H1 (cell line): ENCODE measurements around the gene NPNT. TPM values are rescaled to one million over a fixed set of nuclear protein-coding genes. Genes with fewer than 3 reads are reported as not detected.

ENCODE experiments used
- CTCF ChIA-PET: fragments of 300-600 bp; sonication (Branson Sonifier 250); formaldehyde crosslinking; loops from one replicate; lab custom pipeline; 2021; ENCODE audit not compliant: partially characterized antibody; lab: Charles Lee
- POLR2A ChIA-PET: fragments of 300-600 bp; sonication (Branson Sonifier 250); formaldehyde crosslinking; loops from one replicate; lab custom pipeline; 2021; ENCODE audit warnings: inconsistent platforms; ENCODE audit not compliant: partially characterized antibody; lab: Charles Lee
- DNase-seq, 2 experiments: peaks; one replicate each; pipeline versions ENCODE4 v3.0.0 to v3.0.0-alpha.2; 2010 to 2022; ENCODE audit warnings: low spot score in 2 of 2, low read depth in 1 of 2, mixed read lengths in 1 of 2
- FAIRE-seq: peaks from 2 replicates; lab custom pipeline; 2011; peaks lifted over from hg19 to GRCh38; lab: Jason Lieb, UNC
- H2AFZ ChIP-seq: 2 replicates; pipeline ENCODE4 v1.8.1; 2012; ENCODE audit warnings: low read length, inconsistent platforms
- H2AK5ac ChIP-seq: 2 replicates; pipeline ENCODE4 v1.6.1; 2013; ENCODE audit warnings: low read depth, low read length
- H2BK120ac ChIP-seq: replicated peaks from 2 replicates; pipeline ENCODE3; 2013; ENCODE audit warnings: low read depth, low read length, inconsistent platforms
- H2BK12ac ChIP-seq: 2 replicates; pipeline ENCODE4 v1.6.1; 2013; ENCODE audit warnings: low read depth, low read length
- H2BK15ac ChIP-seq: 2 replicates; pipeline ENCODE4 v1.6.1; 2013; ENCODE audit warnings: low read length
- H2BK20ac ChIP-seq: 2 replicates; pipeline ENCODE4 v1.6.1; 2013; ENCODE audit warnings: low read length
- H2BK5ac ChIP-seq: 2 replicates; pipeline ENCODE4 v1.6.1; 2013; ENCODE audit warnings: low read depth, low read length
- H3K14ac ChIP-seq: 2 replicates; pipeline ENCODE4 v1.6.1; 2013; ENCODE audit warnings: inconsistent platforms; ENCODE audit not compliant: insufficient read length
- H3K18ac ChIP-seq: 2 replicates; pipeline ENCODE4 v1.6.1; 2013; ENCODE audit warnings: low read length; ENCODE audit errors: extremely low read depth
- H3K23ac ChIP-seq: 2 replicates; pipeline ENCODE4 v1.6.1; 2013; ENCODE audit warnings: inconsistent platforms; ENCODE audit not compliant: insufficient read length
- H3K23me2 ChIP-seq: 2 replicates; pipeline ENCODE4 v1.6.1; 2013; ENCODE audit warnings: low read depth, low read length
- H3K27ac ChIP-seq: 2 replicates; pipeline ENCODE4 v1.6.1; 2011; ENCODE audit warnings: low read depth, low read length, inconsistent platforms
- H3K27me3 ChIP-seq, 4 experiments: replicated peaks in 1 of 4; 1 replicate in 1 of 4; 2 replicates in 3 of 4; pipeline versions ENCODE4 v1.6.1 to v1.8.1; 2011 to 2013; ENCODE audit warnings: low read length in 3 of 4, mild to moderate bottlenecking in 3 of 4, inconsistent platforms in 2 of 4, mixed read lengths in 2 of 4, moderate library complexity in 1 of 4; ENCODE audit not compliant: control insufficient read depth in 3 of 4, insufficient read depth in 3 of 4; ENCODE audit errors: extremely low read depth in 1 of 4
- H3K36me3 ChIP-seq, 4 experiments: 2 replicates each; pipeline versions ENCODE4 v1.6.1 to v1.8.1; 2011 to 2013; ENCODE audit warnings: mild to moderate bottlenecking in 4 of 4, low read length in 3 of 4, moderate library complexity in 2 of 4, control low read depth in 1 of 4, inconsistent platforms in 1 of 4; ENCODE audit not compliant: insufficient read depth in 4 of 4, control insufficient read depth in 2 of 4
- H3K4ac ChIP-seq: replicated peaks from 2 replicates; pipeline ENCODE3; 2013; ENCODE audit warnings: low read length, low read depth, mixed read lengths, inconsistent platforms; ENCODE audit not compliant: insufficient read length
- H3K4me1 ChIP-seq, 4 experiments: replicated peaks in 1 of 4; 1 replicate in 1 of 4; 2 replicates in 3 of 4; pipeline versions ENCODE4 v1.6.1 to v1.8.1; 2011 to 2013; ENCODE audit warnings: low read length in 3 of 4, inconsistent platforms in 2 of 4, mixed read lengths in 1 of 4; ENCODE audit not compliant: insufficient read depth in 4 of 4, control insufficient read depth in 3 of 4
- H3K4me2 ChIP-seq, 2 experiments: 2 replicates each; pipeline versions ENCODE4 v1.6.1 to v1.8.1; 2011 to 2013; ENCODE audit warnings: low read depth in 2 of 2, low read length in 2 of 2, control low read depth in 1 of 2, inconsistent platforms in 1 of 2, mild to moderate bottlenecking in 1 of 2; ENCODE audit not compliant: insufficient read depth in 1 of 2
- H3K4me3 ChIP-seq, 4 experiments: fragments of 200-600, 300-600 bp in 1 of 4; sonication (generic), shearing (Covaris generic), sonication (Bioruptor Twin) in 1 of 4; 2 replicates each; pipeline versions ENCODE4 v1.5.1 to v1.8.1; 2011 to 2016; ENCODE audit warnings: low read length in 4 of 4, low read depth in 3 of 4, control low read depth in 2 of 4, inconsistent platforms in 2 of 4, mild to moderate bottlenecking in 2 of 4, mixed read lengths in 1 of 4, moderate library complexity in 1 of 4; ENCODE audit not compliant: insufficient read depth in 2 of 4; ENCODE audit errors: extremely low read depth in 1 of 4
- H3K56ac ChIP-seq: replicated peaks from 2 replicates; pipeline ENCODE3; 2013; ENCODE audit warnings: low read depth, mild to moderate bottlenecking, mixed read lengths, low read length, inconsistent platforms; ENCODE audit not compliant: insufficient read length
- H3K79me1 ChIP-seq: 2 replicates; pipeline ENCODE4 v1.6.1; 2013; ENCODE audit warnings: low read depth, low read length, control low read depth
- H3K79me2 ChIP-seq, 2 experiments: 2 replicates each; pipeline versions ENCODE4 v1.6.1 to v1.8.1; 2012 to 2013; ENCODE audit warnings: low read length in 2 of 2, mild to moderate bottlenecking in 2 of 2, inconsistent platforms in 1 of 2; ENCODE audit not compliant: insufficient read depth in 2 of 2, control insufficient read depth in 1 of 2
- H3K9ac ChIP-seq, 4 experiments: replicated peaks in 1 of 4; 1 replicate in 1 of 4; 2 replicates in 3 of 4; pipeline versions ENCODE4 v1.6.1 to v1.8.1; 2011 to 2013; ENCODE audit warnings: low read depth in 3 of 4, low read length in 3 of 4, control low read depth in 2 of 4, mild to moderate bottlenecking in 2 of 4, moderate library complexity in 2 of 4, inconsistent platforms in 1 of 4; ENCODE audit errors: extremely low read depth in 1 of 4
- H3K9me3 ChIP-seq, 2 experiments: 2 replicates each; pipeline versions ENCODE4 v1.6.1 to v1.8.1; 2012 to 2013; ENCODE audit warnings: mild to moderate bottlenecking in 2 of 2, moderate library complexity in 2 of 2, control low read depth in 1 of 2, inconsistent platforms in 1 of 2, low read depth in 1 of 2, low read length in 1 of 2, mixed read lengths in 1 of 2; ENCODE audit not compliant: insufficient read depth in 2 of 2
- H4K20me1 ChIP-seq, 2 experiments: replicated peaks in 1 of 2; 2 replicates each; pipeline versions ENCODE3 to v1.8.1; 2011 to 2013; ENCODE audit warnings: inconsistent platforms in 2 of 2, low read length in 2 of 2, mild to moderate bottlenecking in 1 of 2; ENCODE audit not compliant: insufficient read depth in 2 of 2, control insufficient read depth in 1 of 2
- H4K5ac ChIP-seq: 2 replicates; pipeline ENCODE4 v1.6.1; 2013; ENCODE audit warnings: low read length, low read depth, mixed read lengths, inconsistent platforms; ENCODE audit not compliant: insufficient read length
- H4K8ac ChIP-seq: 2 replicates; pipeline ENCODE4 v1.8.0; 2013; ENCODE audit warnings: mild to moderate bottlenecking, moderate library complexity, low read length, inconsistent platforms; ENCODE audit not compliant: insufficient read depth; ENCODE audit errors: extremely low read depth
- H4K91ac ChIP-seq: replicated peaks from 2 replicates; pipeline ENCODE3; 2013; ENCODE audit warnings: low read length, mixed read lengths, inconsistent platforms; ENCODE audit not compliant: insufficient read length
- CBX8 ChIP-seq: fragments of 300-800, 300-1000 bp; sonication (generic); IDR thresholded peaks from 2 replicates; pipeline ENCODE4 v1.7.1; 2016; ENCODE audit warnings: low read depth, low read length, borderline replicate concordance
- HDAC2 ChIP-seq, 2 experiments: fragments of 300-600 bp in 1 of 2; sonication (generic) in 1 of 2; IDR thresholded peaks; 2 replicates each; pipeline ENCODE4 v1.6.1; 2011 to 2012; ENCODE audit warnings: low read depth in 2 of 2, low read length in 2 of 2, mild to moderate bottlenecking in 2 of 2, moderate library complexity in 2 of 2, borderline replicate concordance in 1 of 2, inconsistent platforms in 1 of 2
- NRF1 ChIP-seq: IDR thresholded peaks from 2 replicates; pipeline ENCODE4 v1.6.1; 2011; ENCODE audit warnings: mild to moderate bottlenecking, low read depth, low read length, improper control_type of control experiment
- POLR2A ChIP-seq, 2 experiments: IDR thresholded peaks; 1 replicate in 1 of 2; 2 replicates in 1 of 2; pipeline ENCODE4 v1.6.1; 2011; ENCODE audit warnings: low read depth in 2 of 2, low read length in 2 of 2, mild to moderate bottlenecking in 2 of 2; ENCODE audit errors: control extremely low read depth in 1 of 2
- POU5F1 ChIP-seq: IDR thresholded peaks from 2 replicates; pipeline ENCODE4 v1.6.1; 2011; ENCODE audit warnings: low read depth, mild to moderate bottlenecking, low read length, moderate library complexity
- SIRT6 ChIP-seq: IDR thresholded peaks from one replicate; pipeline ENCODE4 v1.7.1; 2012; ENCODE audit warnings: low read length, inconsistent platforms
- SP2 ChIP-seq: IDR thresholded peaks from 2 replicates; pipeline ENCODE4 v1.6.1; 2012; ENCODE audit warnings: mild to moderate bottlenecking, low read length, inconsistent platforms
- TAF7 ChIP-seq: optimal IDR thresholded peaks from 2 replicates; pipeline ENCODE3; 2011; ENCODE audit warnings: low read depth, mild to moderate bottlenecking, inconsistent platforms, low read length, moderate library complexity, borderline replicate concordance
- TCF12 ChIP-seq: IDR thresholded peaks from 2 replicates; pipeline ENCODE4 v1.6.1; 2011; ENCODE audit warnings: low read depth, mild to moderate bottlenecking, low read length
- WGBS, 2 experiments: shearing (Covaris generic) in 1 of 2; methylation state at CpG; one replicate each; pipeline versions ENCODE4 v1.1.6 to v1.1.7; 2013 to 2015; ENCODE audit warnings: low lambda C conversion rate in 2 of 2, mixed read lengths in 2 of 2, inconsistent platforms in 1 of 2, low coverage in 1 of 2, missing lambda C conversion rate in 1 of 2; ENCODE audit not compliant: insufficient replicate concordance in 2 of 2, insufficient coverage in 1 of 2, insufficient read length in 1 of 2; ENCODE audit errors: extremely low coverage in 1 of 2, missing lambda C conversion rate in 1 of 2; 5-methylcytosine and 5-hydroxymethylcytosine counted together
- polyA plus RNA-seq, 7 experiments: library from polyadenylated mRNA; depleted of rRNA in 3 of 7; stranded (reverse) in 5 of 7; unstranded in 2 of 7; fragments of >200 nt in 5 of 7; fragments of 200-250 nt in 2 of 7; gene quantifications; 1 replicate in 5 of 7; 2 replicates in 1 of 7; 4 replicates in 1 of 7; pipeline versions ENCODE4 v1.2.1 to v1.2.3, GENCODE V29; 2011 to 2013; ENCODE audit warnings: missing spikeins in 2 of 7, mixed read lengths in 2 of 7
- total RNA-seq: library from RNA; stranded (reverse); fragmentation: NEBNext Ultra II Directional; extraction: Animal tissue kit (Norgen Biotek cat#: 25700); gene quantifications from 2 replicates; pipeline ENCODE4 v1.2.1, GENCODE V29; 2021
- TF ChIP-seq, protein P1 (sequence below), 3 experiments: IDR thresholded peaks; 1 replicate in 2 of 3; 2 replicates in 1 of 3; pipeline versions ENCODE4 v1.5.1 to v1.6.1; 2011; ENCODE audit warnings: low read length in 3 of 3, mild to moderate bottlenecking in 3 of 3, inconsistent platforms in 2 of 3, low read depth in 1 of 3, moderate library complexity in 1 of 3; ENCODE audit not compliant: insufficient read depth in 1 of 3; ENCODE audit errors: control extremely low read depth in 1 of 3
- TF ChIP-seq, protein P2 (sequence below): IDR thresholded peaks from 2 replicates; pipeline ENCODE4 v1.6.1; 2012; ENCODE audit warnings: low read length, inconsistent platforms

NPNT gene
- total and polyA plus RNA-seq, 2 of the 8 experiments (the other 6 are each of a cell fraction or from before 2014, with no cell fraction given) = 0.24 to 0.97 TPM

DNA sequence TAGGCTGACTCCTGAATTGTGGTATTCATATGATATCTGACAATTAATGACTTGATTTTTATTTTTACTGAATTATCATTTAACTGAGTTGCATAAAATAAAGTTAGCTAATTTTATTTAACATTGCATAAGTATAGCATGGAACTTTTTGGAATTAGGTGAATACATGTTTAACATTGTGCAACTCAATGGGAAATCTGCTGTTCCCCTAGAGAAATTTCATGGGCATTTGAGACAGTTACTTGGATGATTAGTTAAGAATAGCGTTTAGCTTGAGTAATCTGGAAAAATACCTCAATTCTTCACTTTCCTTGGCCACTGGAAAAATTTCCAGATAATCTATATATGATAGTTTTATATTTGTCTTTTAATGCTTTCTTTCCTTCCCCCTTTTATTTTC, 42.5 kb downstream of the NPNT start:
- Histone ChIP-seq H3K9ac (no peak overlapping the region), H2AK5ac (no peak overlapping the region), H3K14ac (no peak overlapping the region), H3K4ac (no peak overlapping the region), H3K79me2 (no peaks in the 10 kb centered on the region), H2AFZ (no peak overlapping the region), H2BK5ac (no peak overlapping the region), H3K23me2 (no peaks in the 10 kb centered on the region; the same call in 1 of the 2 replicates), H3K4me2 (no peak overlapping the region), H2BK12ac (no peak overlapping the region), H4K91ac (no peak overlapping the region), H3K27me3 (no peaks in the 10 kb centered on the region), H3K9me3 (no peaks in the 10 kb centered on the region), H2BK20ac (no peak overlapping the region), H2BK120ac (no peak overlapping the region), H3K23ac (no peak overlapping the region), H4K20me1 (no peaks in the 10 kb centered on the region), H4K5ac (no peak overlapping the region), H3K56ac (no peak overlapping the region), H3K4me3 (no peak overlapping the region), H3K18ac (no peak overlapping the region), H2BK15ac (no peak overlapping the region), H4K8ac (no peak overlapping the region), H3K79me1 (no peaks in the 10 kb centered on the region), H3K27ac (no peak overlapping the region), H3K4me1 (no peaks in the 10 kb centered on the region; a peak in 1 of 7 replicates), H3K36me3 (no peaks in the 10 kb centered on the region)
- ChIA-PET CTCF (no interaction called here), POLR2A (no interaction called here)
- no peak for FAIRE-seq
- no peak for DNase-seq
- WGBS, 2 experiments = 93% methylated on average over 1 of the region's 1 CpG; no CpG with 5 or more reads in 1 of the 2 experiments
- TF ChIP-seq SP2 (no peak), NRF1 (no peak), HDAC2 (IDR thresholded peaks at IDR 0.05; ENCODE audit: borderline replicate concordance in 1 of 2, low read depth in 2 of 2, low read length in 2 of 2) (no peak), SIRT6 (no peak), POLR2A (IDR thresholded peaks at IDR 0.05; ENCODE audit: control extremely low read depth in 1 of 2, low read depth in 2 of 2, low read length in 2 of 2) (no peak), POU5F1 (no peak), TAF7 (no peak), TCF12 (no peak), CBX8 (no peak)
- TF ChIP-seq, protein P1, sequence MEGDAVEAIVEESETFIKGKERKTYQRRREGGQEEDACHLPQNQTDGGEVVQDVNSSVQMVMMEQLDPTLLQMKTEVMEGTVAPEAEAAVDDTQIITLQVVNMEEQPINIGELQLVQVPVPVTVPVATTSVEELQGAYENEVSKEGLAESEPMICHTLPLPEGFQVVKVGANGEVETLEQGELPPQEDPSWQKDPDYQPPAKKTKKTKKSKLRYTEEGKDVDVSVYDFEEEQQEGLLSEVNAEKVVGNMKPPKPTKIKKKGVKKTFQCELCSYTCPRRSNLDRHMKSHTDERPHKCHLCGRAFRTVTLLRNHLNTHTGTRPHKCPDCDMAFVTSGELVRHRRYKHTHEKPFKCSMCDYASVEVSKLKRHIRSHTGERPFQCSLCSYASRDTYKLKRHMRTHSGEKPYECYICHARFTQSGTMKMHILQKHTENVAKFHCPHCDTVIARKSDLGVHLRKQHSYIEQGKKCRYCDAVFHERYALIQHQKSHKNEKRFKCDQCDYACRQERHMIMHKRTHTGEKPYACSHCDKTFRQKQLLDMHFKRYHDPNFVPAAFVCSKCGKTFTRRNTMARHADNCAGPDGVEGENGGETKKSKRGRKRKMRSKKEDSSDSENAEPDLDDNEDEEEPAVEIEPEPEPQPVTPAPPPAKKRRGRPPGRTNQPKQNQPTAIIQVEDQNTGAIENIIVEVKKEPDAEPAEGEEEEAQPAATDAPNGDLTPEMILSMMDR (IDR thresholded peaks at IDR 0.05; ENCODE audit: control extremely low read depth in 1 of 3, insufficient read depth in 1 of 3, low read depth in 1 of 3, low read length in 3 of 3) = no peak
- TF ChIP-seq, protein P2, sequence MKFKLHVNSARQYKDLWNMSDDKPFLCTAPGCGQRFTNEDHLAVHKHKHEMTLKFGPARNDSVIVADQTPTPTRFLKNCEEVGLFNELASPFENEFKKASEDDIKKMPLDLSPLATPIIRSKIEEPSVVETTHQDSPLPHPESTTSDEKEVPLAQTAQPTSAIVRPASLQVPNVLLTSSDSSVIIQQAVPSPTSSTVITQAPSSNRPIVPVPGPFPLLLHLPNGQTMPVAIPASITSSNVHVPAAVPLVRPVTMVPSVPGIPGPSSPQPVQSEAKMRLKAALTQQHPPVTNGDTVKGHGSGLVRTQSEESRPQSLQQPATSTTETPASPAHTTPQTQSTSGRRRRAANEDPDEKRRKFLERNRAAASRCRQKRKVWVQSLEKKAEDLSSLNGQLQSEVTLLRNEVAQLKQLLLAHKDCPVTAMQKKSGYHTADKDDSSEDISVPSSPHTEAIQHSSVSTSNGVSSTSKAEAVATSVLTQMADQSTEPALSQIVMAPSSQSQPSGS = no peak
